ENCODE measurements around the gene PERM1. TPM values are rescaled to one million over a fixed set of nuclear protein-coding genes. Genes with fewer than 3 reads are reported as not detected.

The PERM1 gene
- total and polyA plus RNA-seq, 7 donors = 13.9 to 249 (median 80.3) TPM

- DNase-seq (peak in 1 of 2 donors; percentile 46), ATAC-seq (no peak)
- H3K36me3 ChIP-seq (ENCODE audit: insufficient read depth in 1 of 2, low read depth in 1 of 2) = no peaks in the 10 kb centered on the region
- no peak for TF ChIP-seq CTCF (IDR thresholded peaks at IDR 0.05)
- no peak overlapping the region for H3K4me3 ChIP-seq
- H3K27ac ChIP-seq = no peak overlapping the region
- peaks cover 11% of the 10 kb centered on the region for H3K4me1 ChIP-seq
- H3K9me3 ChIP-seq = no peaks in the 10 kb centered on the region
- 74 to 84% (median 81%) methylated on average over 21 to 22 of the region's 22 CpGs for WGBS, 3 donors
- intact Hi-C loops (cut with DNase I) = no loop called here
- peaks cover 0 to 5% (median 0%) of the 10 kb centered on the region in 3 donors for H3K27me3 ChIP-seq (ENCODE audit: insufficient read depth in 3 of 3, low read length in 2 of 3)
These were observed 21.9 kb upstream of the PERM1 start for GRCh38 chr1:1003618-1004419.

GRCh38 chr1:1001057-1001783, 19.3 kb upstream of the PERM1 start:
- no peak for TF ChIP-seq CTCF (IDR thresholded peaks at IDR 0.05)
- WGBS, 3 donors = 1 to 2% (median 1%) methylated on average over 48 to 58 of the region's 58 CpGs
- Histone ChIP-seq H3K4me1 (peaks cover 11% of the 10 kb centered on the region), H3K27me3 (ENCODE audit: insufficient read depth in 3 of 3, low read length in 2 of 3) (peaks cover 0 to 10% (median 0%) of the 10 kb centered on the region in 3 donors), H3K4me3 (peak overlapping the region; percentile 81), H3K27ac (peak overlapping the region; percentile 92), H3K36me3 (ENCODE audit: insufficient read depth in 1 of 2, low read depth in 1 of 2) (no peaks in the 10 kb centered on the region), H3K9me3 (no peaks in the 10 kb centered on the region)
- ATAC-seq (peak in 1 of 4 donors; percentile 0), DNase-seq (peak; percentile 20 to 53)
- intact Hi-C loops (cut with DNase I) = no loop called here

- peak; percentile 55 to 67 (median 60) for ATAC-seq
- Histone ChIP-seq H3K4me3 (peak overlapping the region; percentile 81), H3K27me3 (ENCODE audit: insufficient read depth in 3 of 3, low read length in 2 of 3) (peaks cover 0 to 10% (median 0%) of the 10 kb centered on the region in 3 donors), H3K36me3 (ENCODE audit: insufficient read depth in 1 of 2, low read depth in 1 of 2) (no peaks in the 10 kb centered on the region), H3K9me3 (no peaks in the 10 kb centered on the region), H3K27ac (peak overlapping the region; percentile 92), H3K4me1 (peaks cover 8% of the 10 kb centered on the region)
- DNase-seq = peak; percentile 74 to 85
- no peak for TF ChIP-seq CTCF (IDR thresholded peaks at IDR 0.05)
- intact Hi-C loops (cut with DNase I) = no loop called here
- 1% methylated on average over 42 to 75 of the region's 75 CpGs for WGBS, 3 donors
These were observed 18.6 kb upstream of the PERM1 start for GRCh38 chr1:1000357-1001056.

GRCh38 chr1:999725-1000356, 17.9 kb upstream of the PERM1 start, which contains the start of gene HES4:
HES4 (minus strand) TSS chr1:1000097; CDS start chr1:999973, 124 bp downstream.
- Histone ChIP-seq H3K36me3 (ENCODE audit: insufficient read depth in 1 of 2, low read depth in 1 of 2) (no peaks in the 10 kb centered on the region), H3K27me3 (ENCODE audit: insufficient read depth in 3 of 3, low read length in 2 of 3) (peaks cover 0 to 10% (median 0%) of the 10 kb centered on the region in 3 donors), H3K4me3 (peak within 1 kb of the TSS; percentile 81), H3K27ac (peak within 1 kb of the TSS; percentile 92), H3K9me3 (no peaks in the 10 kb centered on the region), H3K4me1 (peaks cover 1% of the 10 kb centered on the region)
- no peak for TF ChIP-seq CTCF (IDR thresholded peaks at IDR 0.05)
- peak; percentile 77 to 84 (median 82) for ATAC-seq
- DNase-seq = peak; percentile 90
- WGBS, 3 donors = 0% methylated on average over 58 to 95 of the region's 95 CpGs
- intact Hi-C loops (cut with DNase I) = loop anchor here in 1 of 2 donors (2.0 kb wide), 1 partner anchor 15 kb away; no protein-coding TSS in a partner anchor
